Mesothelial cell of epicardium (in vitro differentiated cells): ENCODE results near the gene EMC9. TPM values are rescaled to one million over a fixed set of nuclear protein-coding genes. Genes with fewer than 3 reads are reported as not detected.

Experiments used
- DNase-seq, 2 experiments: peaks; one replicate each; pipeline ENCODE4 v3.0.0; 2021; ENCODE audit warnings: low spot score in 2 of 2; ENCODE audit not compliant: unreplicated experiment in 2 of 2
- H3K27ac Mint-ChIP-seq: 2 replicates; pipeline ENCODE4 v1.8.0; 2021; ENCODE audit warnings: mixed read lengths
- H3K27me3 Mint-ChIP-seq: 2 replicates; pipeline ENCODE4 v1.8.0; 2021; ENCODE audit warnings: low read depth, mixed read lengths
- H3K36me3 Mint-ChIP-seq: 2 replicates; pipeline ENCODE4 v1.8.0; 2021; ENCODE audit warnings: mixed read lengths
- H3K4me1 Mint-ChIP-seq: 2 replicates; pipeline ENCODE4 v1.8.0; 2021; ENCODE audit warnings: mixed read lengths
- H3K4me3 Mint-ChIP-seq: 2 replicates; pipeline ENCODE4 v1.8.0; 2021; ENCODE audit warnings: mild to moderate bottlenecking, moderate library complexity, mixed read lengths
- H3K9me3 Mint-ChIP-seq: 2 replicates; pipeline ENCODE4 v1.8.0; 2021; ENCODE audit warnings: mixed read lengths
- total RNA-seq: library from RNA; stranded (reverse); gene quantifications from 3 replicates; pipeline ENCODE4 v1.2.1, GENCODE V29; 2021
- TF ChIP-seq, protein P1 (sequence below): fragments of 200-600 bp; sonication (generic); IDR thresholded peaks from one replicate; pipeline ENCODE4 v1.5.0; 2021; ENCODE audit warnings: antibody characterized with exemption; ENCODE audit not compliant: unreplicated experiment

The EMC9 gene
- total RNA-seq, 1 donor from 2014 or later = 21.3 TPM

- no peaks in the 10 kb centered on the region for H3K4me1 Mint-ChIP-seq
- H3K27me3 Mint-ChIP-seq = no peaks in the 10 kb centered on the region
- H3K4me3 Mint-ChIP-seq = no peak overlapping the region
- peaks cover 8% of the 10 kb centered on the region for H3K9me3 Mint-ChIP-seq
- TF ChIP-seq, protein P1, sequence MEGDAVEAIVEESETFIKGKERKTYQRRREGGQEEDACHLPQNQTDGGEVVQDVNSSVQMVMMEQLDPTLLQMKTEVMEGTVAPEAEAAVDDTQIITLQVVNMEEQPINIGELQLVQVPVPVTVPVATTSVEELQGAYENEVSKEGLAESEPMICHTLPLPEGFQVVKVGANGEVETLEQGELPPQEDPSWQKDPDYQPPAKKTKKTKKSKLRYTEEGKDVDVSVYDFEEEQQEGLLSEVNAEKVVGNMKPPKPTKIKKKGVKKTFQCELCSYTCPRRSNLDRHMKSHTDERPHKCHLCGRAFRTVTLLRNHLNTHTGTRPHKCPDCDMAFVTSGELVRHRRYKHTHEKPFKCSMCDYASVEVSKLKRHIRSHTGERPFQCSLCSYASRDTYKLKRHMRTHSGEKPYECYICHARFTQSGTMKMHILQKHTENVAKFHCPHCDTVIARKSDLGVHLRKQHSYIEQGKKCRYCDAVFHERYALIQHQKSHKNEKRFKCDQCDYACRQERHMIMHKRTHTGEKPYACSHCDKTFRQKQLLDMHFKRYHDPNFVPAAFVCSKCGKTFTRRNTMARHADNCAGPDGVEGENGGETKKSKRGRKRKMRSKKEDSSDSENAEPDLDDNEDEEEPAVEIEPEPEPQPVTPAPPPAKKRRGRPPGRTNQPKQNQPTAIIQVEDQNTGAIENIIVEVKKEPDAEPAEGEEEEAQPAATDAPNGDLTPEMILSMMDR = no peak
- peaks cover 19% of the 10 kb centered on the region for H3K36me3 Mint-ChIP-seq
- no peak for DNase-seq
- H3K27ac Mint-ChIP-seq = no peak overlapping the region
Observed at GRCh38 chr14:24102357-24103048, 38.9 kb downstream of the EMC9 start.

DNA sequence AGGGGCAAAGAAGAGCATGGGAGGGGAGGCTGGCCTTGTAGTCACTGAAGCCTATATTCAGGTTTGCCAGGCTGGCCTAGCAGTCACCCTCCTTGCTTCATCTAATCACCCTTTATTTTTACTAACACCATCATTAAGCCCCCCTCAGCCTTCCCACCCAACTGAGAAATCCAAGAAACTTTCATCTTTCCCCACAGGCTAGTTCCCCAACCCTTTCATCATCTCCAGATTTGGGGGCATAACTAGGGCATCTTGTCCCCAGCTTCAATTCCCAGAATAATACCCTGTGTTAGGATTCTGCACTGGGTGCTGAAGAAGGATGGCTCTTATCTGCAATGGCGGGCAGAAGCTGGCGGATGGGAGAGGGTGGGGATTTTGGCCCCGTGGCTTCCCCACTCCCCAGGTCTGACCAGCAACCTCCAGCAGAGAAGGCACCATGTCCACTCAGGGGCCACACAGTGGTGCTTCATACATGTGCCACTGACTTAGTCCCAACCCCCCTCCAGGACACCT is 40.4 kb downstream of the EMC9 start:
- no peak overlapping the region for H3K27ac Mint-ChIP-seq
- TF ChIP-seq, protein P1 = no peak
- no peak for DNase-seq
- H3K4me1 Mint-ChIP-seq = no peaks in the 10 kb centered on the region
- peaks cover 19% of the 10 kb centered on the region for H3K36me3 Mint-ChIP-seq
- no peak overlapping the region for H3K4me3 Mint-ChIP-seq
- H3K27me3 Mint-ChIP-seq = no peaks in the 10 kb centered on the region
- H3K9me3 Mint-ChIP-seq = peaks cover 8% of the 10 kb centered on the region

DNA sequence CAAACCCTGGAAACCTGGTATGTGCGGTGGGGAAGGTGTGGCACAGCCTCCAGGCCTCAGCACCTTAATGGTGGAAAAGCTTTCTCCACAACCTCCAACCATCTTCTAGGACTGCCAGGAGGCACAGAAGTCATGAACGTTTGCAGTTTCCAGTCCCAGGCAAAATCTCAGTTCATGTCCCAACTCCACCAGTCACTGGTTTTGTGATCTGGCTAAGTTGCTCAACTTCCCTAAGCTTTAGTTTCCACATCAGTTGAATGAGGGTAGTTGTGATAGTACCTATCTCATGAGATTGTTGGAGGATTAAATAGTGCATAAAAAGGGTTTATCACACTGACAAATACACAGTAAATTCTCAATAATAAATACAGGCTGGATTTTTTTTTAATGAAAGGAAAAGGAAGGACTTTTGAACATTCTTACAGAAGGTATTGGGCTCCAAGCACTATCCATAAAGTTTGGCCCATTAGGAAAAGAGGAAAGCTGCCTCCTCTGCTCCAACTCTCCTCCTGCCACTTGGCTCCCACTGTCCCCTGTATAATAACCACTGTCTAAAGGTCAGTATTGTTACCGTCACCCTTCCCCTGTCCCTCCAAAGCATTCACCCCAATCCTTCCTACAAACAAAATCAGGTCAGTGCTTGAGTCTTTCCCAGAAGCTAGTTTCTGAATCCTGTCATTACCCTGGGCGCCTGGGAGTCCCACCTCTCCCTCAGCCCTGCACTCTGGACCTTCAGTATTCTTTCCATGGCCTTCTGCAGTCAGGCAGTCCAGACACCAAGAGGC is 41.0 kb downstream of the EMC9 start:
- Mint-ChIP-seq H3K9me3 (peaks cover 8% of the 10 kb centered on the region), H3K4me3 (no peak overlapping the region), H3K4me1 (peaks cover 5% of the 10 kb centered on the region), H3K27me3 (no peaks in the 10 kb centered on the region), H3K36me3 (peaks cover 19% of the 10 kb centered on the region), H3K27ac (no peak overlapping the region)
- DNase-seq = no peak
- TF ChIP-seq, protein P1 = no peak

DNA sequence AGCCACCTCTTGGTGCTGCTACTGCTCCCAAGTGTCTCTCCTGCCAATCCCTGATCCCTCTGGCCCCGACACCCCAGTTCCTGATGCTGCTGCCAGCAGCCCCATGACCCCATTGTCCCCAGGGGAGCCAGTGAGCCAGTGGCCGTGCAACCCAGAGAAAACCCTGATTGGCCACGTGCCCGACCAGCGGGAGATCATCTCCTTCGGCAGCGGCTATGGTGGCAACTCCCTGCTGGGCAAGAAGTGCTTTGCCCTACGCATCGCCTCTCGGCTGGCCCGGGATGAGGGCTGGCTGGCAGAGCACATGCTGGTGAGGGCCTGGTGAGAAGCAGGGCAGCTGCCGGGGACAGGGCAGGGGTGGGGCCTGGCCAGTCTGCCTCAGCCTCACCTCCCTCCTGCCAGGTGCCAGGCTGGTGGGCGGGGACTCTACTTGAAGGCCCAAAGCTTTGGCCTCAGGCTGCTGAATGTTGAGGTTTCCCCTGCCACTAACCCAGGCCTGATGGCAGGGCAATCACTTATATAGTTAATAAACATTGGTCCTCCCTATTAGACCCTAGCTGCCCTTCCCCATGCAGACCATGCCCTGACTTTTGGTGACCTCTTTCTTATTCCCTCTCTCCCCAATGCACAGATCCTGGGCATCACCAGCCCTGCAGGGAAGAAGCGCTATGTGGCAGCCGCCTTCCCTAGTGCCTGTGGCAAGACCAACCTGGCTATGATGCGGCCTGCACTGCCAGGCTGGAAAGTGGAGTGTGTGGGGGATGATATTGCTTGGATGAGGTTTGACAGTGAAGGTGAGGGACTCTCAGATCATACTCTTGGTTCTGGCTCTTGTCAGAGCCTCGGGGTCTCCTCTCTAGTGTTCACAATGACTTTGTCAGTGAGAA is 42.2 kb downstream of the EMC9 start:
- Mint-ChIP-seq H3K36me3 (peaks cover 16% of the 10 kb centered on the region), H3K4me3 (no peak overlapping the region), H3K27ac (no peak overlapping the region), H3K9me3 (no peaks in the 10 kb centered on the region), H3K4me1 (peaks cover 13% of the 10 kb centered on the region), H3K27me3 (no peaks in the 10 kb centered on the region)
- DNase-seq = no peak
- TF ChIP-seq, protein P1 = no peak

GRCh38 chr14:24098229-24098926 is 43.0 kb downstream of the EMC9 start:
- H3K4me3 Mint-ChIP-seq = no peak overlapping the region
- peaks cover 17% of the 10 kb centered on the region for H3K4me1 Mint-ChIP-seq
- H3K27me3 Mint-ChIP-seq = no peaks in the 10 kb centered on the region
- H3K9me3 Mint-ChIP-seq = no peaks in the 10 kb centered on the region
- peaks cover 9% of the 10 kb centered on the region for H3K36me3 Mint-ChIP-seq
- TF ChIP-seq, protein P1 = no peak
- H3K27ac Mint-ChIP-seq = no peak overlapping the region
- no peak for DNase-seq
